ENCODE results near the gene QPCTL.

DNA sequence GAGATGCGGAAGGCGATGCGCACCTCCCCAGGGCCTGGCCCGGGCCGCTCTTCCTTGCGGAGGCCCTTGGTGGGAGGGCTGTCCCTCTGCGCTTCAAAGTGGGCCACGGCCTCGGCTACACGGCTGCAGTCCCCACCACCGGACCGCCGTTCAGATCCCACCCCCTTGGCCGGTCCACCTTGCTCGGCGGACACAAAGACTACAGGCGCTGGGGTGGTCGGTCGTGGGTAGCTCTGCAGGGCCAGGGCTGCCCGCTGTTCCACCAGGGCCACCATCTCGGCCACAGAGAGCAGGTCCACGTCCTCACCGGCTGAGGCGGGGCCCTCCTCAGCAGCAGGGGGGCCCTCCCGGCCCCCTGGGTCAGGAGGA is 20.2 kb downstream of the QPCTL start:
- no peak for TF ChIP-seq POLR2A (IDR thresholded peaks at IDR 0.05)
- TF ChIP-seq, protein P1, sequence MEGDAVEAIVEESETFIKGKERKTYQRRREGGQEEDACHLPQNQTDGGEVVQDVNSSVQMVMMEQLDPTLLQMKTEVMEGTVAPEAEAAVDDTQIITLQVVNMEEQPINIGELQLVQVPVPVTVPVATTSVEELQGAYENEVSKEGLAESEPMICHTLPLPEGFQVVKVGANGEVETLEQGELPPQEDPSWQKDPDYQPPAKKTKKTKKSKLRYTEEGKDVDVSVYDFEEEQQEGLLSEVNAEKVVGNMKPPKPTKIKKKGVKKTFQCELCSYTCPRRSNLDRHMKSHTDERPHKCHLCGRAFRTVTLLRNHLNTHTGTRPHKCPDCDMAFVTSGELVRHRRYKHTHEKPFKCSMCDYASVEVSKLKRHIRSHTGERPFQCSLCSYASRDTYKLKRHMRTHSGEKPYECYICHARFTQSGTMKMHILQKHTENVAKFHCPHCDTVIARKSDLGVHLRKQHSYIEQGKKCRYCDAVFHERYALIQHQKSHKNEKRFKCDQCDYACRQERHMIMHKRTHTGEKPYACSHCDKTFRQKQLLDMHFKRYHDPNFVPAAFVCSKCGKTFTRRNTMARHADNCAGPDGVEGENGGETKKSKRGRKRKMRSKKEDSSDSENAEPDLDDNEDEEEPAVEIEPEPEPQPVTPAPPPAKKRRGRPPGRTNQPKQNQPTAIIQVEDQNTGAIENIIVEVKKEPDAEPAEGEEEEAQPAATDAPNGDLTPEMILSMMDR (IDR thresholded peaks at IDR 0.05): no peak

Data from thyroid gland (tissue), 4 donors.